Hematopoietic multipotent progenitor cell treated with erythropoietin and hydrocortisone succinate and interleukin-3 and kit ligand, for 17 days (in vitro differentiated cells): ENCODE data around the gene SWSAP1.

ENCODE experiments used
- DNase-seq: peaks from one replicate; pipeline ENCODE4 v3.0.0-alpha.2; 2015; ENCODE audit warnings: low spot score

Gene SWSAP1

DNA sequence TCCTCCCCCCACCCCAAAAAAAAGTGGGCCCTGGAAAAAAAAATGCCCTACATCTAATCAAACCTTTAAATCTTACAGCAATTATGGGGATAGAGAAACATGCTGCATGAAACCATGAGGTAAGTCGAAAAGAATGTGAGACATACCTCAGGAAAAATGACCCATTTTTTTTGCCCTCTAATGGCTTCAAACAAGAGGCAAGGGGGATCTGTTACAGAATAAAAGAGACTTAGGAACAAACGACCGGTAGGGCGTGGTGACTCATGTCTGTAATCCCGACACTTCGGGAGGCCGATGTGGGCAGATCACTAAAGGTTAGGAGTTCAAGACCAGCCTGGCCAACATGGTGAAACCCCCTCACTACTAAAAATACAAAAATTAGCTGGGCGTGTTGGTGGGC is 36.2 kb downstream of the SWSAP1 start:
- DNase-seq, result no peak

DNA sequence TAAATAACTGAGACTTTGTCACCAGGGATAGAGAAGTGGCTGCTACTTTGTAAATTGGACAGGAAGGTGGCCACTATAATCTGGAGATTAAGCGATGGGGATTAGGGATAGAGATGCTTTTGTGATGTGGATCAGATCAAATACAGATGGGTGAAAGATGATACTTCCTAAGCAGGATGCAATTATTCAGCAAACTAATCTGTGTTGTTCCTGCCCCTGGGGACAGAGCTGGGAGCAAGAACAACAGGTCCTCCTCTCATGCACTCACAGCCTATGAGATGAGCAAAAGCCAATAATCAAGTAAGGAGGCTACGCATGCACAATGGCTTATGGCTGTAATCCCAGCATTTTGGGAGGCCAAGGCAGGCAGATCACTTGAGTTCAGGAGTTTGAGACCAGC is 40.1 kb downstream of the SWSAP1 start:
- no peak for DNase-seq

DNA sequence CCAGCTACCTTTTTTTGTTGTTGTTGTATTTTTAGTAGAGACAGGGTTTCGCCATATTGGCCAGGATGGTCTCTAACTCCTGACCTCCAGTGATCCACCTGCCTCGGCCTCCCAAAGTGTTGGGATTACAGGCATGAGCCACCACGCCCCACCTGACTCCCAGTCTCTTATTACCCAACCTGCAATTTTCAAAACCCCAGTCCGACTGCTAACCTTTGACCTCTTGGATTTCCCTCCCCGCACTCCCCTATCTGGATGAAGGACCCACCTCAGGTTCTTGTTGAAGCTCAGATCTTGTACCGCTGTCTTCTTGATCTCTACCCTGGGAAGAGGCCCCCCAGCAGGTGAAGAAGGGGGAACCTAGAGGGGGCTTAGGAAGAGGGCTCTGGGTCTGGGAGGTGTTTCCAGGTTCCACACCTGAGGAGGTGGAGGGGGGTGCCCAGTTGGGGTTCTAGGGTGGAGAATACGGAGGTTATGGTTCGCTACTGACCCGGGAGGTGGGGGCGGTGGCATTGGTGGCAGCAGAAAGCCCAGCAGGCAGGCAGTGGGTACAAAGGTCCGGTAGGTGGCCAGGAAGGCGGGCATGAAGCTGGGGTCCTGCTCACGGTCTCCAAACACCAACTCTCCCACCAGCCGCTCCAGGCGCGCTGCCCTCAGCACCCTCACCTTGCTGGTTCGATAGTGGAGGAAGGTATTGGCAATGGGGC is 42.0 kb downstream of the SWSAP1 start:
- DNase-seq, result no peak

DNA sequence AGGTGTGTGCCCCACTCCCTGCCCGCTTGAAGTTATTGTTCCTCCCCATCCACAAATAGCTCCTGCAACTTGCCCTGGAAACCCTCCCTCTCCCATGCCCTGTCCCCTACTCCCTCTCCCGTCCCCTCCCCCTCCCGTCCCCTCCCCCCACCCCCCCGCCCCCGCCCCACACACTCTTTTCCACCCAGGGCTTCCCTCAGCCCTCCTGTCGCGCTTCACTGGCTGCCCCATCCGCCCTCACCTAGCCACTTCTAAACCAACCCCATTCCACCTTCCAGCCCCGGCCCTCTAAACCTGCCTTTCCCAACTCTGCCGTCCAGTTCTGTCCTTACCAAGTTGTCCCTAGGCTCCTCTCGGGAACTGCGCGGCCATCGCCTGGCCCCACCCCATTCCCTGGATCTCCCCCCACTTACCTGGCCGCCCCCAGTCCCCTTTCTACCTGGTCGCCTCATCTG is 43.7 kb downstream of the SWSAP1 start:
- no peak for DNase-seq

DNA sequence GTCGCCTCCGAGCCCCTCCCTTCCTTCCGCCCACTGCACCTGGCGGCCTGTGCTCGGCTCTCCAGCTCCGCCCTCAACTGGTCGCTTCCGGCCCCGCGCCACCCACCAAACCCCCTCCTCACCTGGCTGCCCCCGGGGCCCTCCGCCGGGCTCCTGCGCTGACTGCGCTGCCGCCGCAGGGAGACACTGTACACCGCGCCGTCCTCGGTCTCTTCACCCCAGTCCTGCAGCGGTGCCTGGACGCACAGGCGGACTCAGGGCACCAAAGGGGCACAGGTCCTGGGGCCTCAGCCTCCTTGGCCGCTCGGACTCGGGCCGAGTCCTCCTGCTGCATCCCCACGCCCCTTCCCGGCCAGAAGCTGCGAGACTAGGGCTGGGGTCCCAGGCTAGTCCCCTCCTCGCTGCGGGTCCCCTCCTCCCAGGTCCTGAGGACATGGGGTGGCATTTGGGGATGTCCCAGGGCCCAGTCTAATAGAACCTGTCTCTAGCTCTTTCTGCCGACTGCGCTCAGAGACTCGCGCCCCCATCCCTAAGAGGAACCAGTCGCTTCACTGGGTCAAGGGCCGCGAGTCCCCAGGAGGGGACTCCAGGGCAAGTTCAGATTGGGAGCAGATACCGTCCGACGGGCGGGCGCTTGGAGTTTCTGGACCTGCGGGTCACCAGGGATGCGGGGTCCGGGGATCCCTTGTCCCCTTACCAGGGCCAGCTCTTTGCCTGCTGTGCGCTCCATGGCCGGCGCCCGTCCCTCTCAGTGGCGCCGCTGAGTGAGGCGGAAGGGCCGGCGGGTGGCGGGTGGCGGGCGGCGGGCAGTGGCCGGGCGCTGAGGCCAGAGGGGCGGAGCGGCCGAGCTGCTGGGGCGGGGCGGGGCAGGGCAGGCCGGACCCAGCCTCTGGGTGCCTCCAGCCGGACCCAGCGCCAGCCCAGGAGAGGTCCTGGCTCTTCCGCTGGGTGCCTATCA is 44.4 kb downstream of the SWSAP1 start, which contains the start of gene RGL3:
TSS of gene RGL3 (minus strand) at position 766 of the 958 bp plus-strand sequence. CDS start at position 730, 36 bp downstream.
- DNase-seq, result no peak

DNA sequence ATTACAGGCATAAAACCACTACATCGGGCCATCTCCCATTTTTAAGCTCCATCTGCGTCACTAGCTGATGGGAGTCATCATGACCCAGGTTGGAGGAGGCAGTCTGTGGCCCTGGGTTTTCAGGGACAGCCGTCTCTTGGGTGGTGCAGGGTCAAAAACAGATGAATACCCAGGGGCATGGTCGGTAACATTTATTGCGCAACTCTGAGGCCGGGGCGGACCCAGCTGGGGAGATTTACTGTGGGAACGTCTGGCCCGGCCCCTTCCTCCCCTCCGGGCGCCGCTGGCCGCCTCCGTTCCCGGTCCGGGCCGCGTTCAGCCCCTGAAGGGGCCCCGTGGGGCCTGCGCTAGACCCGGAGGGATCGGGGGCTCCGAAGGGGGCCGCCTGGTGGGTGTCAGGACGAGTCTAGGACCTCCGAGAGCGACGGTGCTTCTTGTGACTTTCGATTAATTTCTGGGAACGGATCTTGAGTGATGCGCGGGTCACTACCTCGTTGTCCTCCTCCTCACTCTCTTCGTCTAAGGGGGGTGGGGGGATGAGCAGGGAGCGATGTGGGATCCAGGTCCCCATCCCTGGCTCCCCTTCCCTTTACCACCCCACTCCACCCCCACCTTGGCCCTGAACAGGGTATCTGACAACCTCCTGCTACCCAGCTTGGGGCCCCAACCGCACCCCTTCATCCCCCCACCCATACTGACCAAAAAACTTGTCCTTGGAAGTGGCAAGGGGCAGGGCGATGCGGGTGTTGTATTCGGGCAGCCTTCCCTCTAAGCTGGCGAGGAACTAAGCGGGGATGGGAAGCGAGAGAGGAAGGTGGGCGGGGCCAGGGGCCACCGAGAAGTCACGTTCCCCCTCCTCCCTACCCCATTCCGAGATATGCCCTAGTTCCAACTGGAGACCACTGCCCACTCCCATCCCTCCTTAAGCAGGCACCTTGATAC is 46.2 kb downstream of the SWSAP1 start:
- DNase-seq, result no peak

DNA sequence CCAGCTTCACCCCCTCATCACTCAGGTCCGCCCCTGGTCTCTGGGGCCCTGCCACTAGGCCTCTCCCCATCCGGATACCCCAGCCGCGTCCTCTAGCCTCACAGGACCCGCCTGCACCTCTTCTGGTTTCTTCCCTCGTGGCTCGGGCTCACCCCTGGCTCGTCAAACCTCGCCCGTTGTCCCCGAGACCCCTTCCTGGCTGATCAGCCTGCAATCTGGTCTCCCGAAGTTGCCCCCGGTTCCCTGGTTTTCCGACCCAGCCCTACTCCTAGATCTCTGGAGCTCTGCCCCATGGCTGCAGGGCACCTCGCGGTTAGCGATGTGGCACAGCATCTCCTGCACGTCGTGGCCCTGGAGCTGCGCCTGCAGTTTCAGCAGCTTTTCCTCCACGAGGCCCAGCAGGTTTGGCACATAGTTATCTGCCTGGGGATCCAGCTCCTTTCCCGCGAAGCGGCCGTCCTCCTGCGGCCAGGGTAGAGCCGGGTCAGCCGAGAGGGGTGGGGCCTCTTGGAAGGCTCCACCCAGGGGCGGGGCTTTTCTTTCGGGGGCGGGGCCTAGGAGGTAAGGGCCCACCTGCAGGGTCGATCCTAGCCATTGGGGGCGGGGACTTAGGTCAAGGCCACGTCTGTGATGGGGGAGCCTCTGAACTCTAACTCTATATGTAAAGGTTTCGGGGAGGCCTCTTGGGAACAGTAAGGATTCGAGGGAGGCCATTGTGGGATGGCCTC is 47.1 kb downstream of the SWSAP1 start:
- peak; percentile 19 for DNase-seq

DNA sequence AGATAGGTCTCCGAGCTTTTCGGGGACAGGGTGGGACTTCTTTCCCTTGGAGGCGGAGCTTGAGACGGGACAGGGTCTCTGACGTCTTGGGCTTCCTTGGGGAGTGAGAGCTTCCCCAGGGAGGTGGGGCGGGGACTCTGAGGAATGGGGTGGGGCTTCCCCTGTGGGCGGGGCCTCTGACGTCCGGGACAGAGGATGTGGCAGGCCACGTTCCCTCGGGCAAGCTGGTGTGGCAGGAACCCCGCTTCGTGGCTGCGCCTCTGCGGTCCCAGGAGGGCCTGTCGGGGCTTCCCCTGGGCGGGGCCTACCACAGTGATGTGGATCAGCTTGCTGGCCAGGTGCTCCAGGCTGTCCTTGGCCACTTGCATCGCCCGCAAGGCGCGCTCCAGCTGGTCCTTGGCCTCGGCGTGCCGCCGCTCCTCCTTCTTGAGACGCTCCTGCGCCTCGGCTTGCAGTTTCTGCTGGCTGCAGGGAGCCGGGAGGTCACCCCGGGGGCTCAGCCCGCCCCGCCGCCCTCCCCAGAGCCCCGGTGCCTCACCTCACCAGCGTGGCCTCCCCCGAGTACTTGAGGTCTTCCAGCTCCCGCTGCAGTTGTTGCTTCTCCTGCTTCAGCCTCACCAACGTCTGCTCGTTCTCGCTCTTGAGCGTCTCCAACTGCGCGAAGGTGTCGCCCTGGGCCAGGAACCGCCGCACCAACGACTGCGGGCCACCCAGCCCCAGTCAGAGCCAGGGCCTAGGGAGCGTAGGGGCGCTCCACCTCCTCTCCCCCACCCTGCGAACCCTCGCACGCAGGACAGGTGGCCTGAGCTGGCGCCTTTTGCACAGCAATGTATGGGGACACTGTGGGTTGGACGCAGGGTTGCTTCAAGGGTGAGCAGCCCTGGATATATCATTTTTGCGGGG is 47.9 kb downstream of the SWSAP1 start:
- no peak for DNase-seq

DNA sequence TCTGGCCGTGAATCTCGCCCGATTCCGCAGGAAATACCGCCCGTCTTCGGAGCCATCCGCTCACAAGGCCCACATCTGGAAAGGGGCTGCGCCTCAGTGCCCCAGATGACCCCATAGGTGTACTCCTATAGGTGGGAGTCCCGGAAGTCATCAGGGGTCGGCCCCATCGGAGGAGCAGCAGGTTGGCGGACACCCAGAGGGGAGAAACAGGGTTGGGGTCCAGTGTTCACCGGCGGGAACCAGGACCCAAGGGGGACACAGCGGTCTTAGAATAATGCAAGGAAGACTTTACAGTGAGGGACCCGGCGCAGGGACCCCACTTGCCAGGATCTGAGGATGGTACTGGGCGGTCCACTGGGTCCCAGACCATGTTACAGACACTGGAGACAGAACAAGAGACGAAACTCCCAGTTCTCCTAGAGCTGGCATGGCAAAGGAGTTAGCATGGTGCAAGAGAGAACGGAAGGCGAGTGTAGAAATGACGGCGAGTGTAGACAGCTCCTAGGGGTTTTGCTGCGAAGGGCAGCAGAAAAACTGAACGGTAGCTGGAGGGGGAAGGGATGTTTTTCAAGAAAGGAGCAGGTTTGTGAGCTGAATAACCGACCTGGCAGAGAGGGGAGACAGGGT is 48.8 kb downstream of the SWSAP1 start:
- no peak for DNase-seq

DNA sequence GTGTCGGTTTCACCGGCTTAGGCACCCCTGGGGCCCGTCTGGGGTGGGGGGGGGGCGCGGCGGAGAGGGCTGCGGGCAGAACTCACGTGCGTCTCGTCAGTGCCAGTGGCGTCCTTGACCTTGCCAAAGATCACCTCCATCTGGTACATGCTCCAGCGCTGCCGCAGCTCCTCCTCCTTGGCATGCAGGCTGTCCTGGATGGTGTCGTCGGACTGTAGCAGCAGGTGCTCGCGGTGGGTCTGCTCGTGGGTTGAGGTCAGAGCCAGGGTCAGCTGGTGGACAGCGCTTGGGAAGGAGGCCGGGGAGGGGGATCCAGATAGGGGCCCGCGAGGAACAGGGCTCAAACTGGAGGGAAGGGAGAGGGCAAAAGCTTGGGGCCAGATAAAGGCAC is 49.3 kb downstream of the SWSAP1 start:
- DNase-seq, result no peak
